Glomerular endothelial cell (primary cell): ENCODE measurements around the gene MRPL11. TPM values are rescaled to one million over a fixed set of nuclear protein-coding genes. Genes with fewer than 3 reads are reported as not detected.

Experiments
- DNase-seq: peaks from one replicate; pipeline ENCODE4 v3.0.0-alpha.2; 2011; ENCODE audit warnings: low read depth, low spot score; ENCODE audit errors: extremely low read depth
- total RNA-seq: library from RNA; depleted of rRNA; stranded (reverse); fragments of >200 nt; gene quantifications from 2 replicates; pipeline ENCODE4 v1.2.3, GENCODE V29; 2015

Gene MRPL11
- total RNA-seq = 30.1 and 41.2 TPM in 2 replicates

- DNase-seq = peak; percentile 78
Observed at GRCh38 chr11:66438504-66439466, at the start of gene MRPL11. Gene MRPL11, minus strand, starts transcription at chr11:66438848. Its CDS starts 94 bp downstream, at chr11:66438754.

- DNase-seq = no peak
Observed at GRCh38 chr11:66484806-66485380, 46.2 kb upstream of the MRPL11 start.

- DNase-seq = peak; percentile 61
Observed at GRCh38 chr11:66480117-66480938, 41.7 kb upstream of the MRPL11 start, which contains the start of gene DPP3. Gene DPP3, plus strand, starts transcription at chr11:66480434. Its CDS starts 1,767 bp downstream, at chr11:66482201.

- no peak for DNase-seq
Observed at GRCh38 chr11:66479394-66480116, 40.9 kb upstream of the MRPL11 start.

- DNase-seq = no peak
Observed at GRCh38 chr11:66478729-66479393, 40.2 kb upstream of the MRPL11 start.

GRCh38 chr11:66477263-66478201 lies 38.9 kb upstream of the MRPL11 start:
- DNase-seq = no peak

GRCh38 chr11:66476841-66477251 lies 38.2 kb upstream of the MRPL11 start:
- DNase-seq = no peak

- no peak for DNase-seq
Observed at GRCh38 chr11:66476173-66476840, 37.7 kb upstream of the MRPL11 start.

GRCh38 chr11:66475349-66476172 lies 36.9 kb upstream of the MRPL11 start:
- DNase-seq = no peak

- no peak for DNase-seq
Observed at GRCh38 chr11:66473608-66474515, 35.2 kb upstream of the MRPL11 start.

GRCh38 chr11:66473167-66473566 lies 34.5 kb upstream of the MRPL11 start:
- no peak for DNase-seq

- no peak for DNase-seq
Observed at GRCh38 chr11:66472054-66472453, 33.4 kb upstream of the MRPL11 start.

- no peak for DNase-seq
Observed at GRCh38 chr11:66471142-66471541, 32.5 kb upstream of the MRPL11 start.

GRCh38 chr11:66470015-66470414 lies 31.4 kb upstream of the MRPL11 start:
- DNase-seq = no peak

- DNase-seq = no peak
Observed at GRCh38 chr11:66469441-66469840, 30.8 kb upstream of the MRPL11 start.

GRCh38 chr11:66468691-66469090 lies 30.0 kb upstream of the MRPL11 start:
- no peak for DNase-seq
